Ectodermal cell (in vitro differentiated cells): ENCODE data around the gene ATP2B3.

ENCODE experiments used
- H3K27ac ChIP-seq: 2 replicates; pipeline ENCODE4 v1.7.0; 2013; ENCODE audit warnings: mild to moderate bottlenecking, low read depth, low read length; ENCODE audit not compliant: insufficient read depth, poor library complexity, severe bottlenecking
- H3K27me3 ChIP-seq: 2 replicates; pipeline ENCODE4 v1.7.0; 2013; ENCODE audit warnings: mild to moderate bottlenecking, low read length; ENCODE audit not compliant: insufficient read depth, control insufficient read depth, poor library complexity, severe bottlenecking
- H3K36me3 ChIP-seq: one replicate; pipeline ENCODE4 v1.7.0; 2013; ENCODE audit warnings: low read length; ENCODE audit not compliant: control insufficient read depth, insufficient read depth
- H3K4me1 ChIP-seq: one replicate; pipeline ENCODE4 v1.7.0; 2013; ENCODE audit warnings: low read length; ENCODE audit not compliant: control insufficient read depth, insufficient read depth
- H3K4me3 ChIP-seq: 2 replicates; pipeline ENCODE4 v1.7.0; 2013; ENCODE audit warnings: low read depth, low read length, control low read depth; ENCODE audit not compliant: insufficient read depth
- H3K9me3 ChIP-seq: 2 replicates; pipeline ENCODE4 v1.7.0; 2013; ENCODE audit warnings: mild to moderate bottlenecking, low read length, moderate library complexity; ENCODE audit not compliant: control insufficient read depth
- WGBS, 2 experiments: methylation state at CpG; one replicate each; pipeline ENCODE4 v1.1.7; 2013; ENCODE audit warnings: missing lambda C conversion rate in 2 of 2; 5-methylcytosine and 5-hydroxymethylcytosine counted together

ATP2B3 gene

DNA sequence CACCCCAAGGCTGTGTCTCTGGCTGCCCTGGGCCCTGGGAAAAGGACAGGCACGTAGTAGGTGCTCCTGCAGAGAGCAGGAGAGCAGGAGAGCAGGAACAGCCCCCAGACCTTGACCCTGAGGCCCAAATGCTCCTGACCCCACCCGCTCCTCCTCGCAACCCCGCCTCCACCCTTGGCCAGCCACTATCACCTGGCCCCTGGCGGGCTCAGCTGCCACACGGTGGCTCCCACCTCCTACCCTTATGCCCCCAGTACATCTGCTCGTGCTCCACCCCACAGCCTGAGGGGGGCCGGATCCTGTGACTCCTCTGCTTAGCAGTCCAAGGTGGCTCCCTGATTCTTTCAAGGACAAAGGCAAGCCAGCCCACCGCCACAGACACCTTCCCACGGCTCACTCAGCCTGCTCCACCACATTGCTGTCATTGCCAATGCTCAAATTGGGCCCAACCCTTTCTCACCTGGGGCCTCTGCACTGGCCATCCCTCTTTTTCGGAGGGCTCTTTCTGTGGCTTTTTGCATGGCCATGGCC, 41.6 kb upstream of the ATP2B3 start:
- Histone ChIP-seq H3K36me3 (no peaks in the 10 kb centered on the region), H3K4me1 (no peaks in the 10 kb centered on the region), H3K9me3 (no peaks in the 10 kb centered on the region), H3K27ac (no peak overlapping the region), H3K27me3 (peaks cover 15% of the 10 kb centered on the region), H3K4me3 (no peak overlapping the region)
- WGBS, 2 experiments, result 88 to 90% methylated on average over 11 of the region's 11 CpGs

- WGBS, 2 experiments, result 79 to 81% methylated on average over 15 to 16 of the region's 16 CpGs
- H3K9me3 ChIP-seq, result no peaks in the 10 kb centered on the region
- no peak overlapping the region for H3K27ac ChIP-seq
- H3K4me1 ChIP-seq, result no peaks in the 10 kb centered on the region
- H3K4me3 ChIP-seq, result no peak overlapping the region
- H3K36me3 ChIP-seq, result no peaks in the 10 kb centered on the region
- peaks cover 15% of the 10 kb centered on the region for H3K27me3 ChIP-seq
Observed at GRCh38 chrX:153476666-153477363, 40.6 kb upstream of the ATP2B3 start.

DNA sequence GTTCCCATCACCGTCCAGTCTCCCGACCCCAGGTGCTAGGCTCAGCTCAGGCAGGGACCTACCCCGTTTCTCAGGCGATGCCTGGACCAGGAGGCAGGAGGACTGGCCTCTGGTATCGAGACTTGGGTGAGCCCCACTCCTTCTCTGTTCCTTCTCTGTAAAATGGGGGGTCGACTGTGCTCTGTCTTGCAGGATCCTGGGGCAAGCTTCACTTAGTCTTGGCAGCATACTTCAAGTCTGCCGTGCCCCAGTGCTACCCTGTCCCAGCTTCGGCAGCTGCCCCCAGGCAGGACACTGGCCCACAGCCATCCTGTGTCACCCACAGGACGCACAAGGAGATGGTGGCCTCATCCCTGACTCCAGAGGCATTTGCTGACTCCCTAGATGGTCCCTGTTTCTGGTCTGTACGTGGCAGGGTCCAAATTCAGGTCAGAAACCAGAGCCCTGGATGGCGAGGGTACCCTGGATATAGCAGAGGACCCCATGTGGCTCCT, 40.0 kb upstream of the ATP2B3 start:
- Histone ChIP-seq H3K9me3 (no peaks in the 10 kb centered on the region), H3K27ac (no peak overlapping the region), H3K36me3 (no peaks in the 10 kb centered on the region), H3K27me3 (peaks cover 15% of the 10 kb centered on the region), H3K4me1 (no peaks in the 10 kb centered on the region), H3K4me3 (no peak overlapping the region)
- WGBS, 2 experiments, result 74 to 81% methylated on average over 11 of the region's 11 CpGs

DNA sequence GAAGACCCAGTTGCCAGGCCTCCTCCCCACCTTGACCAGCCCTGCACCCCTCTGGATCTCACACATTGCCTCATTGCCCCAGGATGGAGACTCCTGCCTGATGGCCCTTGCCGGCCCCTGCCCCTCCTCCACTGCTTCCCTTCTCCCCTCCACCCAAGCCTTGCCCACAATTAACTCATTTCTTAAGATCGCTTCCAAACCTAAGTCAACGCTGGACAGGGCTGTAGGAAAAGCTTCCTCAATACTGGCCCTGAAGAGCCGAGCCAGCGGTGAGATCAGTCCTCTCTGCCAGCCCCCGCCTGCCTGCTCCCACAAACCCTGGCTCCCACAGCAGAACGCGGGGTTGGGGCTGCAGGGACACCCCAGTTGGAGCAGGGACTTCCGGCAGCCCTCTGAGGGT, 39.5 kb upstream of the ATP2B3 start:
- peaks cover 15% of the 10 kb centered on the region for H3K27me3 ChIP-seq

DNA sequence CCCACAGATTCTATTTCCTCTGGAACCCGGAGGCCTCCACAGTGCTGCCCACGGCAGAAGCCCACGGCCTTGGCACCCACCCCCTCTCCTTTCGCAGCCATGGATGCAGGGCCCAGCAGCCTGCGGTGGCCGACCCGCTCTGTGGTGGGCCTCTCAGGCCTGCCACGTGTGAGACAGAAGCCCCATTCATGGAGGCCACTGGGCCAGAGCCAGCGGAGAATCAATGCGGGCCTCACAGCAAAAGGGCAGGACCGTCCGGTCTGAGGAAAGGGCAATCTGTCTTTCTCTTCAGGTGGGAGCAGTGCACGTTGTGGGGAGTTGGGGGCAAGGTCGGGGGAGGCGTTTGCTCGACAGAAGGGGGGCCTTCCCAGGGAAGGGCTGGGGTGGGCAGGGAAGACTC, 38.7 kb upstream of the ATP2B3 start:
- Histone ChIP-seq H3K27ac (no peak overlapping the region), H3K4me3 (no peak overlapping the region), H3K36me3 (no peaks in the 10 kb centered on the region), H3K27me3 (peaks cover 15% of the 10 kb centered on the region), H3K4me1 (no peaks in the 10 kb centered on the region), H3K9me3 (no peaks in the 10 kb centered on the region)
- 87 to 93% methylated on average over 16 of the region's 16 CpGs for WGBS, 2 experiments

More for the DNA sequence above, 39.5 kb upstream of the ATP2B3 start:
- H3K36me3 ChIP-seq, result no peaks in the 10 kb centered on the region
- 86 to 89% methylated on average over 9 of the region's 9 CpGs for WGBS, 2 experiments
- no peaks in the 10 kb centered on the region for H3K4me1 ChIP-seq
- no peak overlapping the region for H3K27ac ChIP-seq
- H3K4me3 ChIP-seq, result no peak overlapping the region
- H3K9me3 ChIP-seq, result no peaks in the 10 kb centered on the region

- 93 to 94% methylated on average over 12 to 13 of the region's 13 CpGs for WGBS, 2 experiments
- Histone ChIP-seq H3K27me3 (peaks cover 2% of the 10 kb centered on the region), H3K4me1 (no peaks in the 10 kb centered on the region)
Observed at GRCh38 chrX:153481043-153481442, 36.4 kb upstream of the ATP2B3 start.

GRCh38 chrX:153482376-153483015, 34.9 kb upstream of the ATP2B3 start:
- no peaks in the 10 kb centered on the region for H3K9me3 ChIP-seq
- H3K27ac ChIP-seq, result no peak overlapping the region
- no peak overlapping the region for H3K4me3 ChIP-seq
- no peaks in the 10 kb centered on the region for H3K4me1 ChIP-seq
- WGBS, 2 experiments, result 77 to 80% methylated on average over 23 of the region's 23 CpGs
- no peaks in the 10 kb centered on the region for H3K36me3 ChIP-seq
- H3K27me3 ChIP-seq, result no peaks in the 10 kb centered on the region

More at GRCh38 chrX:153481043-153481442, 36.4 kb upstream of the ATP2B3 start:
- Histone ChIP-seq H3K9me3 (no peaks in the 10 kb centered on the region), H3K27ac (no peak overlapping the region), H3K36me3 (no peaks in the 10 kb centered on the region), H3K4me3 (no peak overlapping the region)

- Histone ChIP-seq H3K4me1 (no peaks in the 10 kb centered on the region), H3K9me3 (no peaks in the 10 kb centered on the region), H3K4me3 (no peak overlapping the region), H3K27ac (no peak overlapping the region), H3K36me3 (no peaks in the 10 kb centered on the region), H3K27me3 (no peaks in the 10 kb centered on the region)
- WGBS, 2 experiments, result 90% methylated on average over 29 to 30 of the region's 30 CpGs
Observed at GRCh38 chrX:153485396-153486080, 31.9 kb upstream of the ATP2B3 start.

DNA sequence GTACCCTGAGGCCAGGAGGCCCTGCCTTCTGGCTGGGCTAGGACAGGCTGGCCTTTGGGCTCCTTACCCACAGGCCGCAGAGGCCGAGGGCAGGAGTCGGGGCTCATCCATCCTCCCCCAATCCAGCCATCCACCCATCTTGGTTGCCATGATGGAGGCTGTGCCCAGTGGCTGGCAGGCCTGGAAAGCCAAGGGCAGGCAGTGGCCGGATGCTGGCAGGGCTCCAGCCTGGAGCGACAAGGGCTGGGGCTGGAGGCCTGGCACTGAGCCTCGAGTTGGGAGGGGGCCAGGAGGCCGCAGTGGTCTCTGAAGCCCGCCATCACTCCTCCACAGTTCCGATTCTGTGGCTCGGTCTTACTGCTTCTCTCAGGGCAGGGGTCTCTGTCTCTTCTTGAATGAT, 31.3 kb upstream of the ATP2B3 start:
- H3K27me3 ChIP-seq, result no peaks in the 10 kb centered on the region
- 90 to 97% methylated on average over 10 of the region's 10 CpGs for WGBS, 2 experiments
- H3K36me3 ChIP-seq, result no peaks in the 10 kb centered on the region

DNA sequence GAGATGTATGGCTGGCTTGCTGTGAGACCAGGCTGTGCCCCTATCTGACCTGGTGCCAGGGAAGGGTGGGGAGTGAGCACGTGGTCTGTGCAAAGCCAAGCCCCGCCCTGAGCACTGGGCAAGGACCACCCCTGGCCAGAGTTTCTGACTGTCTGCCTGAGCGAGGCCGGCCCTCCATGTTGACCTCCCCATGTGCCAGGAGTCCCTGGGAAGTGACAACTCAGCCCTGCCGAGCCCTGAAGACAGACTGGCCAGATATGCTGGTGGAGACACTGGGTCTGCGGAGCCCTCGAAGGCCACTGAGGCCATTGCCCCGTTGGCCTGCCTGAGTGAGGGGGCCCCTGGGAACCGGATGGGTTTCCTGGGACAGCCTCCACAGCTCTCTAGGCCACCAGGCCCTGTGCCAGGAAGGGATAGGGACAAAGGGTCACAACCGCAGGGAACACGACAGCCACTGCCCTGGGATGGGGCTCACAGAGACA, 29.8 kb upstream of the ATP2B3 start:
- 92 to 94% methylated on average over 11 of the region's 11 CpGs for WGBS, 2 experiments
- H3K9me3 ChIP-seq, result no peaks in the 10 kb centered on the region
- no peaks in the 10 kb centered on the region for H3K27me3 ChIP-seq
- H3K36me3 ChIP-seq, result no peaks in the 10 kb centered on the region
- no peak overlapping the region for H3K27ac ChIP-seq
- no peaks in the 10 kb centered on the region for H3K4me1 ChIP-seq
- H3K4me3 ChIP-seq, result no peak overlapping the region

More for the DNA sequence above, 31.3 kb upstream of the ATP2B3 start:
- H3K4me1 ChIP-seq, result no peaks in the 10 kb centered on the region
- H3K9me3 ChIP-seq, result no peaks in the 10 kb centered on the region
- H3K4me3 ChIP-seq, result no peak overlapping the region
- no peak overlapping the region for H3K27ac ChIP-seq
